ENCODE measurements around the gene HKDC1.

The HKDC1 gene

DNA sequence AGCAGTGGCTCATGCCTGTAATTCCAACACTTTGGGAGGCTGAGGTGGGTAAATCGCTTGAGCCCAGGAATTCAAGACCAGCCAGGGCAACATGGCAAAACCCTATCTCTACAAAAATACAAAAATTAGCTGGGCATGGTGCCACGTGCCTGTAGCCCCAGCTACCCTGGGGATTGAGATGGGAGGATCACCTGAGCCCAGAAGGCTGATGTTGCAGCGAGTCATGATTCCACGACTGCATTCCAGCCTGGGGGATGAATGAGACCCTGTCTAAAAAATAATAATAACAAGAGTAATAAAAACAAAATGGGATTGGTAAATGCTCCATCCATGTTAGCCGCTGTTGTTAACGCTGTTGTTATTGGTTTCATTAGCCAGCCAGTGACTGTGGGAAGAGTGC lies 1.3 kb upstream of the HKDC1 start:
- Histone ChIP-seq H3K4me3 (ENCODE audit: low read depth in 1 of 2, low read length in 2 of 2) (no peak overlapping the region), H3K27ac (ENCODE audit: low read length) (no peak overlapping the region), H3K27me3 (ENCODE audit: low read depth, low read length) (no peaks in the 10 kb centered on the region), H3K36me3 (ENCODE audit: control insufficient read depth in 1 of 2, insufficient read depth in 2 of 2, low read length in 2 of 2) (no peaks in the 10 kb centered on the region), H3K4me1 (ENCODE audit: control insufficient read depth in 1 of 2, insufficient read depth in 2 of 2, low read length in 2 of 2) (no peaks in the 10 kb centered on the region), H3K9me3 (ENCODE audit: control insufficient read depth in 1 of 2, low read length in 2 of 2) (no peaks in the 10 kb centered on the region)

DNA sequence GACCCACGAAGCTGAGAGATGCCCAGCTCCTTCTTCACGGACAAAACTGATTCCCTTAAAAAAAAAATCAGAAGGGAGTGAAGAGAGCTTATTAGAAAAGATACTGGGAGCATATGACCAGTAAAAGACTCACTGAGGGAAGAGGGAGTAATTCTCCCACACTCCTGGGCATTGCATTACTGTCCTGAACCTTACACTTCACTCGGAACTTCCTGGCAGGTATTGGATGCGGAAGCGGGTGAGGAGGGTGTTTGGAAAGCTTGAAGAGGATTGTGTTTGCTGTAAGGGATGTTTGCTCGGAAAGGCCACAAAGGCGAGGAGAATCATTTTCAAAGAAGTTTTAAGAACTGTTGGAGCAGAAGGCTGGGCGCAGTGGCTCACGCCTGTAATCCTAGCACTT lies 375 bp downstream of the HKDC1 start:
- peak overlapping the region in 1 of 2 donors; percentile 49 for H3K4me3 ChIP-seq (ENCODE audit: low read depth in 1 of 2, low read length in 2 of 2)
- H3K27ac ChIP-seq (ENCODE audit: low read length): peak overlapping the region; percentile 27
- no peaks in the 10 kb centered on the region for H3K27me3 ChIP-seq (ENCODE audit: low read depth, low read length)
- H3K36me3 ChIP-seq (ENCODE audit: control insufficient read depth in 1 of 2, insufficient read depth in 2 of 2, low read length in 2 of 2): no peaks in the 10 kb centered on the region
- no peaks in the 10 kb centered on the region for H3K9me3 ChIP-seq (ENCODE audit: control insufficient read depth in 1 of 2, low read length in 2 of 2)
- H3K4me1 ChIP-seq (ENCODE audit: control insufficient read depth in 1 of 2, insufficient read depth in 2 of 2, low read length in 2 of 2): peaks cover 0 to 6% of the 10 kb centered on the region in 2 donors

DNA sequence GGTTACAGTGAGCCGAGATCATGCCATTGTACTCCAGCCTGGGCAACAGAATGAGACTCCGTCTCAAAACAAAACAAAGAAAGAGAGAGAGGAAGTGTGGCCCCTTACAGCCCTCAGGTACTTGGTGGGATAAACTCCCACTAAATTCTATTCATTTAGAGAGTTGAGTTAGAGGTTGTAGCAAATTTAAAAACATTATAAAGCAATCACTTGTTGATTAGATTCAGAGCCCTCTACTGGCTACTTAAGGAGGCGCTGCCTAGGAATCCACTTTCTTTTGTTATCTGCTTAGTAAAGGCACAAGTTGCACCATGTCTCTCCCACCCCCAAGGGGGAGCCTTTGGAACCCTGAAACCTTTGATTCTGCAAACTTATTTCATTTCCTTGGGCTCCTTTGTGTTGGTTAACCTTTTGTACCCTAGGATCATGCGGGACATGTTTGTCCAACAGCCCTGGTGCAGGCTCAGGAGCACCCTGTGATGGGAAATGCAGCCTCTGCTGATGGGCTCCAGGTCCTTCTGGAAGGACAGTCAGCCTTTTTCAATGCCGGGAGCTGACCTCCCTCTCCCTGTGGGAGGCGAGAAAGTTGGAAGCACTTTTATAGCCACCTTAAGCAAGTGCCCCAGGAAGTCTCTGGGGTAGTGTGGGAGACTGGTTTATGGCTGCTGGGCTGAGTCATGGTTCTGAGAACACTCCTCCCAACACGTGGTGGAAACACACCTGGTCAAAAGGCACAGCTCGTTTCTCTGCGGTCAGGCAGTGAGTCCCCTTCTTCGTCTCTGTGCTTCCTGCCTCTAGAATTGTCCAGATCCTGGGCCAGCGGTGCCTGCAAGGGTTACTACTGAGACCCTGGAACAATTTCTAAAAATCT lies 2.3 kb downstream of the HKDC1 start:
- H3K27me3 ChIP-seq (ENCODE audit: low read depth, low read length): no peaks in the 10 kb centered on the region
- H3K4me1 ChIP-seq (ENCODE audit: control insufficient read depth in 1 of 2, insufficient read depth in 2 of 2, low read length in 2 of 2): peaks cover 0 to 6% of the 10 kb centered on the region in 2 donors
- no peaks in the 10 kb centered on the region for H3K36me3 ChIP-seq (ENCODE audit: control insufficient read depth in 1 of 2, insufficient read depth in 2 of 2, low read length in 2 of 2)
- no peaks in the 10 kb centered on the region for H3K9me3 ChIP-seq (ENCODE audit: control insufficient read depth in 1 of 2, low read length in 2 of 2)
- peak overlapping the region; percentile 81 for H3K27ac ChIP-seq (ENCODE audit: low read length)
- peak overlapping the region in 1 of 2 donors; percentile 47 for H3K4me3 ChIP-seq (ENCODE audit: low read depth in 1 of 2, low read length in 2 of 2)

DNA sequence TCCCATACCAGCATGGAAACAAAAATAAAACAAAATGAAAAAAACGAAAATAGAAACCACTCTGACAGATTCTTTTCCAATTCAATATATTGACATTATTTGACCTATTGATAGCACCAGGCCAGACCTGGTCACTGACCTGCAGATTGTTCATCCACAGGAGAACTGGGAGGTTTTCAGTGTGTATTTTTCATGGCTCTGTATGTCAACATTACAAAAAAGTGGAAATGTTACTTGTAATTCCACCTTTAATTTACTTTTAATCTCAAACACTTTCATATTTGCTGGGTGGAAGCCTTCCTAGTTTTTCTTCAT lies 2.9 kb downstream of the HKDC1 start:
- H3K9me3 ChIP-seq (ENCODE audit: control insufficient read depth in 1 of 2, low read length in 2 of 2): no peaks in the 10 kb centered on the region
- H3K27me3 ChIP-seq (ENCODE audit: low read depth, low read length): no peaks in the 10 kb centered on the region
- H3K4me1 ChIP-seq (ENCODE audit: control insufficient read depth in 1 of 2, insufficient read depth in 2 of 2, low read length in 2 of 2): peaks cover 0 to 6% of the 10 kb centered on the region in 2 donors
- H3K4me3 ChIP-seq (ENCODE audit: low read depth in 1 of 2, low read length in 2 of 2): no peak overlapping the region
- no peaks in the 10 kb centered on the region for H3K36me3 ChIP-seq (ENCODE audit: control insufficient read depth in 1 of 2, insufficient read depth in 2 of 2, low read length in 2 of 2)
- peak overlapping the region; percentile 81 for H3K27ac ChIP-seq (ENCODE audit: low read length)

DNA sequence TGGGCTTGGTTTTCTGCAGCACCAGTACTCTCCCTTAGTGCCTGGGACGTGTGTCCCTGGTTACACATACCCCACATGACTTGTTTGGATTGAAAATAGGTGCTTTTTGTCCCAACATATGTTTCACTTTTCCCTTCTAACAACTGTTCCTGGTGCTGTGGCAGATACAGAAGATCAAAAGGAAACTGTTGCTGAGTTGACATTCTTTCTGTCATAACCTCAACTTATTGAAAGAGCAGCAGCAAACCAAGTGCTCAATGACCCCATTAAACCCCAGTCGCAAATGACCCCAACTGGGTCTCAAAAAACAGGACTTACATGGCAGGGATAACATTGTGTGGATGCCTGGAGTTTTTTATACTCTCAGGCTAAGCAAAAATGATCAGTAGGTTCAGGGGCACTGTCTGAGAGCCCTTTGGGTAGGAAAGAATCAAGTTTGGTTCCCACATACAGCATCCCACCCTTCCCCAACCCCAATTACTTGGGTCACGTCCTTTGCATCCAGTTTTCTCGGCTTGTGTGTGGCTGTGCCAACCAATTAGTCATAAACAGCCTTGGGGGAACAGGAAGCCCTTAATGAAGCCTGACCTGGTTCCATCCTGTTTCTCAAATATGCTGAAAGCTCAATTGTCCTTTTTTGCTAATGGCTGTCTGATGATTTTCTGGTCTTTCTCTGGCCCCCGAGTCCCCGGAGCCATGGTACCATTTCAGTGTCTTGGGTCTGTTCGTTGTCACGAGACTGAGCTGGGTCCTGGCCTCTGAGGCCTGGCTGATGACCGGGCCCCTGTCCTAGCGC lies 4.9 kb downstream of the HKDC1 start:
- H3K4me3 ChIP-seq (ENCODE audit: low read depth in 1 of 2, low read length in 2 of 2): no peak overlapping the region

DNA sequence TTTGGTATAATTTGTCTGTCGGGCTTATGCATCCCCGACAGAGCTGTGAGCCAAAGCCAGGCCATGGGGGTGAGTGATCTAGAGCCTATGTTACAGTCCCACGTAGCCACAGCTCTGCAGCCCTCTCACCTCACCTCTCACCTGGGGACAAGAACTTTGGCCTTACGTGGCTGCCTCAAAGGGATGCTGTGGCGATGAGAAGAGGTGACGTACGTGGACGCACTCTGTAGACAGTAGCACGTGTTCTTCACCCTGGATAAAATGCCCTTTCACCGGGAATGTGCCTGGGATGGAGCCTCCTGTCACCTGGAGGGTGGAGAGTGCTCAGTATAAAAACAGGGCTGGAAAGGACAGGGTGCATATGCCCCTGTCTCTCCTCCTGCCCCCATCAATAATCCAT lies 5.5 kb downstream of the HKDC1 start:
- peaks cover 0 to 6% of the 10 kb centered on the region in 2 donors for H3K4me1 ChIP-seq (ENCODE audit: control insufficient read depth in 1 of 2, insufficient read depth in 2 of 2, low read length in 2 of 2)
- H3K27ac ChIP-seq (ENCODE audit: low read length): no peak overlapping the region
- H3K9me3 ChIP-seq (ENCODE audit: control insufficient read depth in 1 of 2, low read length in 2 of 2): no peaks in the 10 kb centered on the region

More for the DNA sequence above, 4.9 kb downstream of the HKDC1 start:
- no peaks in the 10 kb centered on the region for H3K36me3 ChIP-seq (ENCODE audit: control insufficient read depth in 1 of 2, insufficient read depth in 2 of 2, low read length in 2 of 2)
- H3K9me3 ChIP-seq (ENCODE audit: control insufficient read depth in 1 of 2, low read length in 2 of 2): no peaks in the 10 kb centered on the region
- H3K4me1 ChIP-seq (ENCODE audit: control insufficient read depth in 1 of 2, insufficient read depth in 2 of 2, low read length in 2 of 2): peaks cover 0 to 6% of the 10 kb centered on the region in 2 donors
- H3K27me3 ChIP-seq (ENCODE audit: low read depth, low read length): no peaks in the 10 kb centered on the region
- peak overlapping the region; percentile 54 for H3K27ac ChIP-seq (ENCODE audit: low read length)

DNA sequence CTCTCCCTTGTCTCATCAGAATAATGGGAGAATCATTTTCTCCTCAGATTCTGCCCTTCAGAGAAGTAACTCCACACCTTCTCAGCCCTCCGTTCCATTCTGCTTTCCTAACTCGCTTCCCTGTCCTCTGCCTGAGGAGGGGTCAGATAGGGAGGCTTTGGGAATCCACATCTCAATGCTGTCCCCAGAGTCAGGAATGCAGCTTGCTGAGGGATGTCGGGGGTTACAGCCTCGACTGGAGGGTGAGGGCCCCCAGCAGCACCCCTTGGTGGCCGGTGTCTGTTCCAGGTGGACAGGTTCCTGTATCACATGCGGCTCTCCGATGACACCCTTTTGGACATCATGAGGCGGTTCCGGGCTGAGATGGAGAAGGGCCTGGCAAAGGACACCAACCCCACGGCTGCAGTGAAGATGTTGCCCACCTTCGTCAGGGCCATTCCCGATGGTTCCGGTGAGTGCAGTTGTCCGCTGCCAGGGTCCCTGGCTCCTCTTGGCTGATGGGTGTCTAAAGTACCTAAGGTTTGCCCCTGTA lies 6.9 kb downstream of the HKDC1 start:
- H3K27ac ChIP-seq (ENCODE audit: low read length): no peak overlapping the region
- H3K36me3 ChIP-seq (ENCODE audit: control insufficient read depth in 1 of 2, insufficient read depth in 2 of 2, low read length in 2 of 2): no peaks in the 10 kb centered on the region
- H3K4me1 ChIP-seq (ENCODE audit: control insufficient read depth in 1 of 2, insufficient read depth in 2 of 2, low read length in 2 of 2): peaks cover 0 to 6% of the 10 kb centered on the region in 2 donors
- H3K9me3 ChIP-seq (ENCODE audit: control insufficient read depth in 1 of 2, low read length in 2 of 2): no peaks in the 10 kb centered on the region
- H3K4me3 ChIP-seq (ENCODE audit: low read depth in 1 of 2, low read length in 2 of 2): no peak overlapping the region
- no peaks in the 10 kb centered on the region for H3K27me3 ChIP-seq (ENCODE audit: low read depth, low read length)

More for the DNA sequence above, 5.5 kb downstream of the HKDC1 start:
- no peak overlapping the region for H3K4me3 ChIP-seq (ENCODE audit: low read depth in 1 of 2, low read length in 2 of 2)
- no peaks in the 10 kb centered on the region for H3K36me3 ChIP-seq (ENCODE audit: control insufficient read depth in 1 of 2, insufficient read depth in 2 of 2, low read length in 2 of 2)
- no peaks in the 10 kb centered on the region for H3K27me3 ChIP-seq (ENCODE audit: low read depth, low read length)

DNA sequence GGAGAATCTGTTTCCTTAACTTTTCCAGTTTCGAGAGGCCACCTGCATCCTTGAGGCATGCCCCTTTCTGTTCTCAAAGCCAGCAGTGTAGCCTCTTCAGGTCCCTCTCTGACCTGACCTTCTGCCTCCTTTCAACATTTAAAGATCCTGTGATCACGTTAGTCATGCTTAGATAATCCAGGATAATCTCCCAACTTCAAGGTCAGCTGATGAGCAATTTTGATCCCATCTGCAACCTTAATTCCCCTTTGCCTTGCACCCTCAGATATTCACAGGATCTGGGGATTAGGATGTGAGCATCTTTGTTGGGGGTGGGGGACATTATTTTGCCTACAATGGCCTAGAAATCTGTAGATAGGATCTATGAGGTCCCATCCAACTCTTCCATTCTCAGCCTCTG lies 8.0 kb downstream of the HKDC1 start:
- H3K36me3 ChIP-seq (ENCODE audit: control insufficient read depth in 1 of 2, insufficient read depth in 2 of 2, low read length in 2 of 2): no peaks in the 10 kb centered on the region
- no peaks in the 10 kb centered on the region for H3K9me3 ChIP-seq (ENCODE audit: control insufficient read depth in 1 of 2, low read length in 2 of 2)
- peaks cover 0 to 6% of the 10 kb centered on the region in 2 donors for H3K4me1 ChIP-seq (ENCODE audit: control insufficient read depth in 1 of 2, insufficient read depth in 2 of 2, low read length in 2 of 2)
- H3K27ac ChIP-seq (ENCODE audit: low read length): no peak overlapping the region
- H3K4me3 ChIP-seq (ENCODE audit: low read depth in 1 of 2, low read length in 2 of 2): no peak overlapping the region
- H3K27me3 ChIP-seq (ENCODE audit: low read depth, low read length): no peaks in the 10 kb centered on the region

DNA sequence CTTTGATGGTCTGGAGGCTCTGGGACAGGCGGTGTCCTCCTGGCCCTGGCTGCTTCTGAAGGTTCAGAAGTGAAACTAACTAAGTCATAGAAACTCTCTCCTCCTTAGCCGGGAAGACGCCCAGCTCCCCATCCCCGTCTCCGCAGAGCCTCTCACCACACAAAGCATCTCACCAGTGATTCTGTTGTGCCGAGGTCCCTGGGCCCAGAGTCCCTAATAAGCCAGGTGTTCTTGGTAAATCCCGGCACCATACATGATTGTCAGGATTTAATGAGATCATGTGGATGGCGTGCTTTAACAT lies 9.4 kb downstream of the HKDC1 start:
- H3K4me3 ChIP-seq (ENCODE audit: low read depth in 1 of 2, low read length in 2 of 2): peak overlapping the region in 1 of 2 donors; percentile 28
- peak overlapping the region; percentile 47 for H3K27ac ChIP-seq (ENCODE audit: low read length)
- H3K27me3 ChIP-seq (ENCODE audit: low read depth, low read length): no peaks in the 10 kb centered on the region
- H3K36me3 ChIP-seq (ENCODE audit: control insufficient read depth in 1 of 2, insufficient read depth in 2 of 2, low read length in 2 of 2): no peaks in the 10 kb centered on the region
- no peaks in the 10 kb centered on the region for H3K9me3 ChIP-seq (ENCODE audit: control insufficient read depth in 1 of 2, low read length in 2 of 2)
- peaks cover 0 to 6% of the 10 kb centered on the region in 2 donors for H3K4me1 ChIP-seq (ENCODE audit: control insufficient read depth in 1 of 2, insufficient read depth in 2 of 2, low read length in 2 of 2)

DNA sequence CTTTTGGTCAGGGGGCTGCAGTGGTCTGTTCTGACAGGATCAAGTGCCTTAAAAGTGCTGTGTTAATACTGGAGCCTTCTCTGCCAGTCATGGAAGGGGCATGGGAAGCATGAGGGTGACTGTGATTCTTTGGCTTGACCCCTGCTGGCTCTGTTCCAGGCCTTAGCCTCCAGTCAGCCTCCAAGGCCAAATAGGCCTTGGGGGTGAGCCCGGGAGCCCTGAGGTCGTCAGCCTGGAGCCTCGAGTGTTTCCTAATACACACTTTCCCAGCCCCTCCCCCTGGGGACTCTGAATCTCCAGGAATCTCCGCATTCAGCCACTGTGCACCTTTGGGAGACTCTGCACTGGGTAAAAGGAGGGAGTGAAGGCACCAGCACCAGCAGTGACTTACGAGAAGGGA lies 10.0 kb downstream of the HKDC1 start:
- no peaks in the 10 kb centered on the region for H3K9me3 ChIP-seq (ENCODE audit: control insufficient read depth in 1 of 2, low read length in 2 of 2)
- no peak overlapping the region for H3K4me3 ChIP-seq (ENCODE audit: low read depth in 1 of 2, low read length in 2 of 2)
- peak overlapping the region; percentile 47 for H3K27ac ChIP-seq (ENCODE audit: low read length)
- no peaks in the 10 kb centered on the region for H3K36me3 ChIP-seq (ENCODE audit: control insufficient read depth in 1 of 2, insufficient read depth in 2 of 2, low read length in 2 of 2)
- no peaks in the 10 kb centered on the region for H3K27me3 ChIP-seq (ENCODE audit: low read depth, low read length)
- peaks cover 0 to 1% of the 10 kb centered on the region in 2 donors for H3K4me1 ChIP-seq (ENCODE audit: control insufficient read depth in 1 of 2, insufficient read depth in 2 of 2, low read length in 2 of 2)

DNA sequence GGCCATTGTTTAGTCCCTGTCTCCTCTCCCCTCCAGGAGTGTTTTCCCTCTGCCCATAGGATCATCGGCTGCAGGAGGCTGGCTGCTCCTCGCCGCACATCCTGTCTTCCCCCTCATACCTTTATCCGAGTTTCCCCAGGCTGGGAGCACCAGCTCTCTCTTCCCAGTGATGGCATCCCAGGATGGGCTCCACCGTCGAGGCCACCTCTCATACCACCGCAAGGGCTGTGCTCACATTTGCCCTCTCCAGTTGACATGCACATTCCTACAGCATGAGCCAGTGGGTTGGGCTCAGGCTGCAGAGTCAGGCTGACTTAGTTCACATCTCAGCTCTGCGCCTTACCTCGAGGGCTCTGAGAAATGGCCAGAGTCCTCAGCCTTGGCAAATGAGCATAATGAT lies 12.1 kb downstream of the HKDC1 start:
- H3K27me3 ChIP-seq (ENCODE audit: low read depth, low read length): no peaks in the 10 kb centered on the region
- no peaks in the 10 kb centered on the region for H3K36me3 ChIP-seq (ENCODE audit: control insufficient read depth in 1 of 2, insufficient read depth in 2 of 2, low read length in 2 of 2)
- no peak overlapping the region for H3K4me3 ChIP-seq (ENCODE audit: low read depth in 1 of 2, low read length in 2 of 2)
- no peaks in the 10 kb centered on the region for H3K4me1 ChIP-seq (ENCODE audit: control insufficient read depth in 1 of 2, insufficient read depth in 2 of 2, low read length in 2 of 2)
- no peak overlapping the region for H3K27ac ChIP-seq (ENCODE audit: low read length)
- H3K9me3 ChIP-seq (ENCODE audit: control insufficient read depth in 1 of 2, low read length in 2 of 2): no peaks in the 10 kb centered on the region
